Glutamatergic neuron (in vitro differentiated cells): ENCODE data around the gene B3GNT7. TPM values are rescaled to one million over a fixed set of nuclear protein-coding genes. Genes with fewer than 3 reads are reported as not detected.

Experiments used
- DNase-seq: peaks from one replicate; pipeline ENCODE4 v3.0.0; 2022
- H3K27ac Mint-ChIP-seq: one replicate; pipeline ENCODE4 v1.8.0; 2020; ENCODE audit warnings: mild to moderate bottlenecking, mixed read lengths, inconsistent platforms; ENCODE audit not compliant: unreplicated experiment
- H3K27me3 Mint-ChIP-seq: one replicate; pipeline ENCODE4 v1.8.0; 2020; ENCODE audit warnings: mild to moderate bottlenecking, moderate library complexity, mixed read lengths, inconsistent platforms; ENCODE audit not compliant: unreplicated experiment
- H3K36me3 Mint-ChIP-seq: one replicate; pipeline ENCODE4 v1.8.0; 2020; ENCODE audit warnings: mild to moderate bottlenecking, mixed read lengths, inconsistent platforms; ENCODE audit not compliant: unreplicated experiment
- H3K4me1 Mint-ChIP-seq: one replicate; pipeline ENCODE4 v1.8.0; 2020; ENCODE audit warnings: mild to moderate bottlenecking, low read depth, mixed read lengths, inconsistent platforms; ENCODE audit not compliant: unreplicated experiment
- H3K4me3 Mint-ChIP-seq: one replicate; pipeline ENCODE4 v1.8.0; 2020; ENCODE audit warnings: mild to moderate bottlenecking, mixed read lengths, inconsistent platforms; ENCODE audit not compliant: unreplicated experiment
- H3K9me3 Mint-ChIP-seq: one replicate; pipeline ENCODE4 v1.8.0; 2020; ENCODE audit warnings: mild to moderate bottlenecking, moderate library complexity, mixed read lengths, inconsistent platforms; ENCODE audit not compliant: unreplicated experiment
- total RNA-seq: library from RNA; stranded (reverse); fragmentation: NEBNext Ultra II Directional; extraction: Animal tissue kit (Norgen Biotek cat#: 25700); gene quantifications from one replicate; pipeline ENCODE4 v1.2.1, GENCODE V29; 2021; ENCODE audit not compliant: unreplicated experiment
- TF ChIP-seq, protein P1 (sequence below): fragments of 200-600 bp; sonication (generic); IDR thresholded peaks from one replicate; pipeline ENCODE4 v1.5.0; 2021; ENCODE audit not compliant: partially characterized antibody, unreplicated experiment

The B3GNT7 gene
- total RNA-seq, 1 donor from 2014 or later, result 0.27 TPM

DNA sequence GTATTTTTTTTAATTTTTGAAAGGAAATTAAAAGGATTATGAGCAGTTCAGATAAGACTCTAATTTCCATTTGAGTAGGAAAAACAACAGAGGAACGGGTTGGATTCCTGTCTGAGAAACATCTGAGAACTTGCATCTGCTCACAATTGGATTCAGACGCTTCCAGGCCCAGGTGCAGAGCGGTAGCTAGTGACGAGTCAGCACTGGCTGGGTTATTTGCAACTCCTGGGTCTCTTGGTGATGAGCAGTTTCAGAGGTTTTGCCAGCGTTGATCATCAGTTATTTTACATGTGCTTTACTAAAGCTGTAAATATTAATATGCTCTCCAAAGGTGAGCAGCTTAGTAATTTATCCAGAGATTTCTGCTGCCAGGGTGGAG lies 39.1 kb upstream of the B3GNT7 start:
- TF ChIP-seq, protein P1, sequence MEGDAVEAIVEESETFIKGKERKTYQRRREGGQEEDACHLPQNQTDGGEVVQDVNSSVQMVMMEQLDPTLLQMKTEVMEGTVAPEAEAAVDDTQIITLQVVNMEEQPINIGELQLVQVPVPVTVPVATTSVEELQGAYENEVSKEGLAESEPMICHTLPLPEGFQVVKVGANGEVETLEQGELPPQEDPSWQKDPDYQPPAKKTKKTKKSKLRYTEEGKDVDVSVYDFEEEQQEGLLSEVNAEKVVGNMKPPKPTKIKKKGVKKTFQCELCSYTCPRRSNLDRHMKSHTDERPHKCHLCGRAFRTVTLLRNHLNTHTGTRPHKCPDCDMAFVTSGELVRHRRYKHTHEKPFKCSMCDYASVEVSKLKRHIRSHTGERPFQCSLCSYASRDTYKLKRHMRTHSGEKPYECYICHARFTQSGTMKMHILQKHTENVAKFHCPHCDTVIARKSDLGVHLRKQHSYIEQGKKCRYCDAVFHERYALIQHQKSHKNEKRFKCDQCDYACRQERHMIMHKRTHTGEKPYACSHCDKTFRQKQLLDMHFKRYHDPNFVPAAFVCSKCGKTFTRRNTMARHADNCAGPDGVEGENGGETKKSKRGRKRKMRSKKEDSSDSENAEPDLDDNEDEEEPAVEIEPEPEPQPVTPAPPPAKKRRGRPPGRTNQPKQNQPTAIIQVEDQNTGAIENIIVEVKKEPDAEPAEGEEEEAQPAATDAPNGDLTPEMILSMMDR, result no peak
- H3K4me3 Mint-ChIP-seq, result no peak overlapping the region
- H3K36me3 Mint-ChIP-seq, result no peaks in the 10 kb centered on the region
- H3K27me3 Mint-ChIP-seq, result peaks cover 5% of the 10 kb centered on the region
- DNase-seq, result no peak
- peaks cover 35% of the 10 kb centered on the region for H3K4me1 Mint-ChIP-seq
- peak overlapping the region; percentile 22 for H3K27ac Mint-ChIP-seq
- H3K9me3 Mint-ChIP-seq, result peaks cover 6% of the 10 kb centered on the region

DNA sequence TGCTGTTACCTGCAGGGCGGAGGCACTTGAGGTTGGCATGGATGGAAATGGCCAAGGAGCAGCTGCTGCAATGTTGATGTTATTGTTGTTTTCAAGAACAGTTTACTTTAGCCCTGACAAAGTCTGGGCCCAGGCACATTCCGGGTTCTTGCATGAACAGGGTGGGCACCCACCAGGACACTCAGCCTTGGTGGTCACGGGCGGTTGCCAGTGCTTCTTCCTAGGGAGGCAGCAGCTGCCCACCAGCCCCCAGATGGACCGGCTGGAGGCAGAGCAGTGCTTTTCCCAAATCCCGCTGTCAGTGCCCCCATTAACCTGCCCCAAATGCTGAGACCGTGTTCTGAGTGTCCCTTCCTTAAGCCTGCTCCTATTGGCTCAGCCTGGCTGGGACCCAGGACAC lies 38.5 kb upstream of the B3GNT7 start:
- Mint-ChIP-seq H3K4me3 (no peak overlapping the region), H3K4me1 (peaks cover 39% of the 10 kb centered on the region), H3K27me3 (peaks cover 6% of the 10 kb centered on the region), H3K9me3 (peaks cover 6% of the 10 kb centered on the region), H3K36me3 (no peaks in the 10 kb centered on the region), H3K27ac (no peak overlapping the region)
- no peak for DNase-seq
- TF ChIP-seq, protein P1, result no peak

DNA sequence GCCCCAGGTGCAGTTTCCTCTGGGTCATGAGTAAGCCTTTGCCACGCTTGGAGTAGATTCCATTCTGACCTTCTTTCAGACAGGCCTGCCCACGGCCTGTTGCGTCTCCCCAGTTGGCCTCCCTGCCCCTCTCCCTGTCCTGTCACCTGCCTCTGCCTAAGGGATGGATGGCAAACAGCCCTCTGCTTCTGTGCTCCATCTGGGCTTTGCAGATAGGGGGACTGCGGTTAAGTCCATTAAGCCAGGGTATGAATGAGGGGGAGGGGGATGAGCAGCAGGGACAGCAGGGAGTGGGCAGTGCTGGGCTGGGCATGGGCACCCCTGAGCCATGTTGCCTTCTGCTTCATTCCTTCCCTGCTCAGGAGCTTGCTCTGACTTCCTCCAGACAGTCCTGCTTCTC lies 37.6 kb upstream of the B3GNT7 start:
- H3K9me3 Mint-ChIP-seq, result peaks cover 6% of the 10 kb centered on the region
- no peak for DNase-seq
- peaks cover 46% of the 10 kb centered on the region for H3K4me1 Mint-ChIP-seq
- H3K27me3 Mint-ChIP-seq, result peaks cover 9% of the 10 kb centered on the region
- peak overlapping the region; percentile 66 for H3K27ac Mint-ChIP-seq
- TF ChIP-seq, protein P1, result no peak
- H3K4me3 Mint-ChIP-seq, result no peak overlapping the region
- H3K36me3 Mint-ChIP-seq, result no peaks in the 10 kb centered on the region

DNA sequence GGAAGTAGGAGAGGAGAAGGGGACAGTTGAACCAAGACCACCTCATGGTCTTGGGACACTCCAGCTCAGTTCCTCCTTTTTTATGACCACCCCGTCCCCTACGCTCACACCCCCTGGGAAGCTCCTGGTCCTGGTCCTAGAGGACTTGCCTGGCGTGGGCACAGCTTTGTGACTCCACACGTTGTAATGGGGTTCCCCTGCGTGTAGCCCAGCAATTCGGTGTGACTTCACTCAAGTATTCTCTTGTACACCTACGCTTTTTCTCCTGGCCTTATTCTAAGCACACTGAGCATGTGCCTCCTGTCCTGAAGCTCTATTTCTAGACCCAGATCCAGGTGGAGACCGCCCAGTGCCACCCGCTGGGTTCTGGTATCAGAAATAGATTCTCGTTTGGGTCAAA lies 36.1 kb upstream of the B3GNT7 start:
- Mint-ChIP-seq H3K4me3 (peak overlapping the region; percentile 37), H3K27me3 (peaks cover 9% of the 10 kb centered on the region), H3K9me3 (peaks cover 6% of the 10 kb centered on the region), H3K27ac (peak overlapping the region; percentile 98), H3K4me1 (peaks cover 47% of the 10 kb centered on the region), H3K36me3 (no peaks in the 10 kb centered on the region)
- TF ChIP-seq, protein P1, result no peak
- no peak for DNase-seq

DNA sequence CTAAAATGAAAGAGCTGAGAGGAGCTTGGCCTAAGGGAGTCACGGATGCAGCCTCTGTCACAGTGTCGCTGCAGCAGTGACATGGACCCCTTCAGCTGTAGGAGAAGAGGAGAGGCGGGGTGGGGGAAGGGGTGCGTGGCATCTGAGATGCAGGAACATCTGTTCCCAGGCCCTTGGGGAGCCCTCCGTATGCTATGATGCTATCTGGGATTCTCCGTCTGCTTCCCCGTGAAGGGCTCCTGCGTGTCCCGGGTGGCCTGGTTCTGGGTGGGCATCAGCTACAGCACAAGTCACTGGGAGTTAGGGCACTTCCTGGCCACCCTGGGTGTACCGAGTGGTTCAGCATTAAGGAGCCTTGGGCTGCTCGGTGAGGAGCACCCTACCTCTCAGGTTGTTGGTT lies 35.6 kb upstream of the B3GNT7 start:
- Mint-ChIP-seq H3K4me1 (peaks cover 49% of the 10 kb centered on the region), H3K4me3 (peak overlapping the region; percentile 38), H3K9me3 (peaks cover 6% of the 10 kb centered on the region), H3K36me3 (no peaks in the 10 kb centered on the region), H3K27me3 (peaks cover 9% of the 10 kb centered on the region), H3K27ac (peak overlapping the region; percentile 98)
- peak; percentile 76 for DNase-seq
- TF ChIP-seq, protein P1, result no peak
